Stimulated activated CD8-positive, alpha-beta memory T cell treated with anti-CD3 and anti-CD28 coated beads, Interleukin-12 subunit alpha, Interleukin-12 subunit beta, amount 100 ng/mL, for 24 hours (primary cell): ENCODE results near the gene TYW1B.
"Not testable (repeated sequence)": the region's sequence is repeated elsewhere in the genome, so short reads cannot be mapped to it uniquely, and the experiment has no call there.

Source experiments
- DNase-seq: peaks from one replicate; pipeline ENCODE4 v3.0.0-alpha.2; 2020; ENCODE audit errors: extremely low read depth

Gene TYW1B

GRCh38 chr7:72754312-72754711 is 73.7 kb downstream of the TYW1B start:
- DNase-seq = no peak

- DNase-seq = no peak
These were observed 74.2 kb downstream of the TYW1B start for GRCh38 chr7:72753781-72754180.

GRCh38 chr7:72753229-72753628 is 74.8 kb downstream of the TYW1B start:
- DNase-seq = not testable (repeated sequence)

GRCh38 chr7:72751978-72752377 is 76.0 kb downstream of the TYW1B start:
- no peak for DNase-seq

- DNase-seq = no peak
These were observed 76.6 kb downstream of the TYW1B start for GRCh38 chr7:72751378-72751777.

- DNase-seq = not testable (repeated sequence)
These were observed 79.4 kb downstream of the TYW1B start for GRCh38 chr7:72748649-72749048.

- DNase-seq = not testable (repeated sequence)
These were observed 83.6 kb downstream of the TYW1B start for GRCh38 chr7:72744244-72744926.

GRCh38 chr7:72743801-72744200 is 84.2 kb downstream of the TYW1B start:
- not testable (repeated sequence) for DNase-seq

- not testable (repeated sequence) for DNase-seq
These were observed 88.3 kb downstream of the TYW1B start for GRCh38 chr7:72739716-72740115.

GRCh38 chr7:72735855-72736254 is 92.1 kb downstream of the TYW1B start:
- DNase-seq = not testable (repeated sequence)

- not testable (repeated sequence) for DNase-seq
These were observed 97.2 kb downstream of the TYW1B start for GRCh38 chr7:72730815-72731214.

GRCh38 chr7:72730384-72730783 is 97.6 kb downstream of the TYW1B start:
- DNase-seq = not testable (repeated sequence)

- DNase-seq = not testable (repeated sequence)
These were observed 98.9 kb downstream of the TYW1B start for GRCh38 chr7:72729130-72729529.

- DNase-seq = not testable (repeated sequence)
These were observed 105.3 kb downstream of the TYW1B start for GRCh38 chr7:72722694-72723093.

GRCh38 chr7:72720890-72721289 is 107.1 kb downstream of the TYW1B start:
- not testable (repeated sequence) for DNase-seq

- DNase-seq = not testable (repeated sequence)
These were observed 110.7 kb downstream of the TYW1B start for GRCh38 chr7:72717252-72717774.

GRCh38 chr7:72711927-72712326 is 116.1 kb downstream of the TYW1B start:
- DNase-seq = not testable (repeated sequence)

GRCh38 chr7:72710983-72711382 is 117.0 kb downstream of the TYW1B start:
- no peak for DNase-seq

- no peak for DNase-seq
These were observed 118.1 kb downstream of the TYW1B start for GRCh38 chr7:72709909-72710308.

- not testable (repeated sequence) for DNase-seq
These were observed 119.5 kb downstream of the TYW1B start for GRCh38 chr7:72708371-72709050.

- DNase-seq = no peak
These were observed 121.5 kb downstream of the TYW1B start for GRCh38 chr7:72706521-72706920.

GRCh38 chr7:72705693-72706092 is 122.3 kb downstream of the TYW1B start:
- not testable (repeated sequence) for DNase-seq

- no peak for DNase-seq
These were observed 123.1 kb downstream of the TYW1B start for GRCh38 chr7:72704894-72705293.
